Mammary epithelial cell (primary cell): ENCODE measurements around the gene GBE1.

ENCODE experiments used
- EZH2 ChIP-seq: IDR thresholded peaks from 2 replicates; pipeline ENCODE4 v1.6.1; 2012; ENCODE audit warnings: low read length, inconsistent platforms, borderline replicate concordance
- TF ChIP-seq, protein P1 (sequence below), 2 donors: IDR thresholded peaks in 1 of 2; conservative IDR thresholded peaks in 1 of 2; 2 replicates each; pipeline ENCODE4 v1.5.1; 2011 to 2012; ENCODE audit warnings: inconsistent platforms in 2 of 2, low read length in 2 of 2, mild to moderate bottlenecking in 2 of 2, control low read depth in 1 of 2, low read depth in 1 of 2; ENCODE audit not compliant: insufficient read depth in 1 of 2; ENCODE audit errors: extremely low read depth in 1 of 2

DNA sequence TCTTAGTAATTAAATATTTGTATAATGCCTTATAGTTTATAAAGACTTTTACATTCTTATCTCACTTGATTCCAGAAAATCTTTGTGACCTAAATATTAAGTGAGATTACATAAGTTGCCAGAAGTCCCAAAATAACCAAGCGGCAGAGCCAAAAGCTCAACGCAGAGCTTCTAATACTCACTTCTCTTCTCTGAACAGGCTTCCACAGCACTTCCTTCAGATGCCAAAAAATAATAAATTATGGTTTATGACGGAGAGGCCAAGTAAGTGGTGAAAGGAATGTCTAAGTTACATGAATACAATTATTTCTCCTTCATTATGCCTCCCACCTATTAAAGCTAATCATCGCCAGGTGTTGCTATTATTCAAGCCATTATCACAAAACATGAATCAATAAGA lies 110.3 kb downstream of the GBE1 start:
- TF ChIP-seq, protein P1, sequence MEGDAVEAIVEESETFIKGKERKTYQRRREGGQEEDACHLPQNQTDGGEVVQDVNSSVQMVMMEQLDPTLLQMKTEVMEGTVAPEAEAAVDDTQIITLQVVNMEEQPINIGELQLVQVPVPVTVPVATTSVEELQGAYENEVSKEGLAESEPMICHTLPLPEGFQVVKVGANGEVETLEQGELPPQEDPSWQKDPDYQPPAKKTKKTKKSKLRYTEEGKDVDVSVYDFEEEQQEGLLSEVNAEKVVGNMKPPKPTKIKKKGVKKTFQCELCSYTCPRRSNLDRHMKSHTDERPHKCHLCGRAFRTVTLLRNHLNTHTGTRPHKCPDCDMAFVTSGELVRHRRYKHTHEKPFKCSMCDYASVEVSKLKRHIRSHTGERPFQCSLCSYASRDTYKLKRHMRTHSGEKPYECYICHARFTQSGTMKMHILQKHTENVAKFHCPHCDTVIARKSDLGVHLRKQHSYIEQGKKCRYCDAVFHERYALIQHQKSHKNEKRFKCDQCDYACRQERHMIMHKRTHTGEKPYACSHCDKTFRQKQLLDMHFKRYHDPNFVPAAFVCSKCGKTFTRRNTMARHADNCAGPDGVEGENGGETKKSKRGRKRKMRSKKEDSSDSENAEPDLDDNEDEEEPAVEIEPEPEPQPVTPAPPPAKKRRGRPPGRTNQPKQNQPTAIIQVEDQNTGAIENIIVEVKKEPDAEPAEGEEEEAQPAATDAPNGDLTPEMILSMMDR (conservative IDR thresholded peaks at IDR 0.05 in 1 of 2, IDR thresholded peaks at IDR 0.05 in 1 of 2; ENCODE audit: extremely low read depth in 1 of 2, insufficient read depth in 1 of 2, low read depth in 1 of 2, low read length in 2 of 2) = no peak
- TF ChIP-seq EZH2 = no peak
